PC-3 (cell line): ENCODE results near the gene EPC2. TPM values are rescaled to one million over a fixed set of nuclear protein-coding genes. Genes with fewer than 3 reads are reported as not detected.
"Not testable (repeated sequence)": the region's sequence is repeated elsewhere in the genome, so short reads cannot be mapped to it uniquely, and the experiment has no call there.

Experiments
- ATAC-seq: fragments of 200-7000 bp; cut with Tn5 transposase; 2 replicates; pipeline ENCODE4 v1.9.1; 2020; ENCODE audit warnings: mild to moderate bottlenecking, moderate library complexity
- BruUV-seq: library from RNA; stranded (reverse); fragments of 400-500 nt; replicated peaks from 2 replicates; lab custom pipeline; 2021; lab: Mats Ljungman, UMichigan
- CTCF ChIA-PET: fragments of 300-600 bp; sonication (Branson Sonifier 250); formaldehyde crosslinking; loops from one replicate; lab custom pipeline; 2022; ENCODE audit warnings: antibody characterized with exemption; lab: Charles Lee
- POLR2A ChIA-PET: fragments of 300-600 bp; sonication (Branson Sonifier 250); formaldehyde crosslinking; loops from one replicate; lab custom pipeline; 2022; ENCODE audit warnings: antibody characterized with exemption; ENCODE audit not compliant: unreplicated experiment; lab: Charles Lee
- DNase-seq: peaks from one replicate; pipeline ENCODE4 v3.0.0-alpha.2; 2015
- H2AFZ ChIP-seq: fragments of 300-600 bp; sonication (generic); 2 replicates; pipeline ENCODE4 v1.6.0; 2016; ENCODE audit warnings: antibody characterized with exemption, low read length
- H3F3A ChIP-seq: fragments of 300-600 bp; sonication (generic); one replicate; pipeline ENCODE4 v1.6.0; 2017; ENCODE audit warnings: antibody characterized with exemption, low read length, control low read depth, mild to moderate bottlenecking; ENCODE audit not compliant: unreplicated experiment
- H3K27ac ChIP-seq: fragments of 300-600 bp; sonication (generic); 2 replicates; pipeline ENCODE4 v1.5.1; 2016; ENCODE audit warnings: mild to moderate bottlenecking, low read length
- H3K27me3 ChIP-seq: fragments of 300-600 bp; sonication (generic); 2 replicates; pipeline ENCODE4 v1.6.1; 2016; ENCODE audit warnings: low read length, mixed read lengths
- H3K36me3 ChIP-seq: fragments of 300-600 bp; sonication (generic); 2 replicates; pipeline ENCODE4 v1.6.1; 2016; ENCODE audit warnings: low read depth, mixed run types, low read length, mixed read lengths
- H3K4me1 ChIP-seq: fragments of 300-600 bp; sonication (generic); 2 replicates; pipeline ENCODE4 v1.5.1; 2016; ENCODE audit warnings: low read length; ENCODE audit not compliant: insufficient read depth
- H3K4me2 ChIP-seq: fragments of 300-600 bp; sonication (generic); 2 replicates; pipeline ENCODE4 v1.6.0; 2016; ENCODE audit warnings: low read length
- H3K4me3 ChIP-seq: fragments of 300-600 bp; sonication (generic); 2 replicates; pipeline ENCODE4 v1.5.1; 2016; ENCODE audit warnings: mild to moderate bottlenecking, low read length, mixed read lengths
- H3K79me2 ChIP-seq: fragments of 300-600 bp; sonication (generic); 2 replicates; pipeline ENCODE4 v1.6.1; 2017; ENCODE audit warnings: low read length, mixed read lengths
- H3K9ac ChIP-seq: fragments of 300-600 bp; sonication (generic); 2 replicates; pipeline ENCODE4 v1.6.0; 2016; ENCODE audit warnings: mild to moderate bottlenecking, low read length
- H3K9me2 ChIP-seq: fragments of 300-600 bp; sonication (generic); replicated peaks from 2 replicates; pipeline ENCODE4 v1.6.1; 2016; ENCODE audit warnings: mixed run types, low read length, mixed read lengths
- H3K9me3 ChIP-seq: fragments of 300-600 bp; sonication (generic); 2 replicates; pipeline ENCODE4 v1.6.1; 2016; ENCODE audit warnings: low read length, mixed read lengths
- H4K20me1 ChIP-seq: fragments of 300-600 bp; sonication (generic); 2 replicates; pipeline ENCODE4 v1.6.1; 2016; ENCODE audit warnings: low read length, mixed read lengths
- CTCF ChIP-seq: fragments of 300-600 bp; sonication (generic); conservative IDR thresholded peaks from 2 replicates; pipeline ENCODE4 v1.5.1; 2017; ENCODE audit warnings: antibody characterized with exemption, low read depth, mild to moderate bottlenecking, low read length
- EZH2 ChIP-seq: fragments of 300-600 bp; sonication (generic); IDR thresholded peaks from one replicate; pipeline ENCODE4 v1.6.1; 2017; ENCODE audit warnings: antibody characterized with exemption, mild to moderate bottlenecking, low read length; ENCODE audit not compliant: unreplicated experiment
- EZH2phosphoT487 ChIP-seq: fragments of 300-600 bp; sonication (generic); IDR thresholded peaks from 2 replicates; pipeline ENCODE4 v1.6.1; 2018; ENCODE audit warnings: mild to moderate bottlenecking, antibody characterized with exemption, low read length, borderline replicate concordance
- intact Hi-C: fragments of 100-400 bp; cut with micrococcal nuclease; formaldehyde crosslinking; loops from 2 replicates; pipeline ENCODE4 v1.9.0; 2023
- total RNA-seq: library from RNA; depleted of rRNA; stranded (reverse); fragments of >200 nt; gene quantifications from 2 replicates; pipeline ENCODE4 v1.2.3, GENCODE V29; 2014

EPC2 gene
- total RNA-seq, 1 experiment from 2014 or later: 20.6 TPM

- Histone ChIP-seq H3K4me2 (no peak overlapping the region), H3K79me2 (peaks cover 93% of the 10 kb centered on the region), H3K36me3 (no peaks in the 10 kb centered on the region), H3K27ac (no peak overlapping the region), H3F3A (no peaks in the 10 kb centered on the region), H4K20me1 (peaks cover 65% of the 10 kb centered on the region), H3K4me1 (peaks cover 21% of the 10 kb centered on the region; the same call in 1 of the 2 replicates), H3K27me3 (no peaks in the 10 kb centered on the region), H2AFZ (no peak overlapping the region), H3K4me3 (no peak overlapping the region), H3K9me2 (no peaks in the 10 kb centered on the region), H3K9me3 (no peaks in the 10 kb centered on the region), H3K9ac (no peak overlapping the region)
- BruUV-seq: no TSS peak
- POLR2A ChIA-PET: no interaction called here
- no peak for ATAC-seq
- TF ChIP-seq EZH2 (no peak), CTCF (peak; percentile 71)
- DNase-seq: peak; percentile 58
- CTCF ChIA-PET: no interaction called here
- intact Hi-C loops: no loop called here
Measured at GRCh38 chr2:148674063-148675020, 29.8 kb downstream of the EPC2 start.

GRCh38 chr2:148675708-148676107, 31.2 kb downstream of the EPC2 start:
- H3K9me2 ChIP-seq: no peaks in the 10 kb centered on the region
- H3K79me2 ChIP-seq: peaks cover 93% of the 10 kb centered on the region
- BruUV-seq: no TSS peak
- no peaks in the 10 kb centered on the region for H3K36me3 ChIP-seq
- H3K4me3 ChIP-seq: no peak overlapping the region
- H3K9me3 ChIP-seq: no peaks in the 10 kb centered on the region
- H3K9ac ChIP-seq: no peak overlapping the region
- no peak overlapping the region for H3K4me2 ChIP-seq
- POLR2A ChIA-PET: no interaction called here
- H3K27me3 ChIP-seq: no peaks in the 10 kb centered on the region
- no peak for TF ChIP-seq EZH2phosphoT487
- no peak for TF ChIP-seq EZH2
- TF ChIP-seq CTCF: no peak
- peaks cover 65% of the 10 kb centered on the region for H4K20me1 ChIP-seq
- intact Hi-C loops: no loop called here
- H3K27ac ChIP-seq: no peak overlapping the region
- H2AFZ ChIP-seq: no peak overlapping the region
- ATAC-seq: no peak
- CTCF ChIA-PET: interaction anchor here (0.5 kb wide), 1 partner anchor 282 kb away, joined by 3 read pairs; no protein-coding TSS in a partner anchor
- H3K4me1 ChIP-seq: peaks cover 13% of the 10 kb centered on the region; the same call in 1 of the 2 replicates
- no peak for DNase-seq
- no peaks in the 10 kb centered on the region for H3F3A ChIP-seq

GRCh38 chr2:148678302-148679179, 34.0 kb downstream of the EPC2 start:
- ATAC-seq, intact Hi-C loops, H3K36me3 ChIP-seq, H3K27ac ChIP-seq, H3K9ac ChIP-seq, H3K27me3 ChIP-seq, H3K4me2 ChIP-seq, POLR2A ChIA-PET, DNase-seq, H2AFZ ChIP-seq, CTCF ChIA-PET, H3K4me3 ChIP-seq, H3F3A ChIP-seq, H3K9me3 ChIP-seq, H3K4me1 ChIP-seq, BruUV-seq, H3K9me2 ChIP-seq: not testable (repeated sequence)
- H3K79me2 ChIP-seq: peaks cover 93% of the 10 kb centered on the region
- H4K20me1 ChIP-seq: peaks cover 60% of the 10 kb centered on the region
